Stimulated activated CD8-positive, alpha-beta memory T cell treated with anti-CD3 and anti-CD28 coated beads, Interleukin-4, amount 100 ng/mL, for 4 hours (primary cell): ENCODE data around the gene MLF2.
A peak's percentile ranks its signal among the peaks of the same experiment; 100 is the strongest.

ENCODE experiments used
- DNase-seq, 2 donors: peaks; one replicate each; pipeline ENCODE4 v3.0.0-alpha.2; 2020; ENCODE audit warnings: low read depth in 2 of 2, low spot score in 1 of 2

The MLF2 gene, protein sequence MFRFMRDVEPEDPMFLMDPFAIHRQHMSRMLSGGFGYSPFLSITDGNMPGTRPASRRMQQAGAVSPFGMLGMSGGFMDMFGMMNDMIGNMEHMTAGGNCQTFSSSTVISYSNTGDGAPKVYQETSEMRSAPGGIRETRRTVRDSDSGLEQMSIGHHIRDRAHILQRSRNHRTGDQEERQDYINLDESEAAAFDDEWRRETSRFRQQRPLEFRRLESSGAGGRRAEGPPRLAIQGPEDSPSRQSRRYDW

GRCh38 chr12:6752921-6753771 lies at the start of gene MLF2:
TSS of gene MLF2 (minus strand) at chr12:6753141. CDS start at chr12:6752334, 807 bp downstream.
- DNase-seq: peak; percentile 94 to 95

- no peak for DNase-seq
Observed at GRCh38 chr12:6799147-6799546, 46.2 kb upstream of the MLF2 start.

DNA sequence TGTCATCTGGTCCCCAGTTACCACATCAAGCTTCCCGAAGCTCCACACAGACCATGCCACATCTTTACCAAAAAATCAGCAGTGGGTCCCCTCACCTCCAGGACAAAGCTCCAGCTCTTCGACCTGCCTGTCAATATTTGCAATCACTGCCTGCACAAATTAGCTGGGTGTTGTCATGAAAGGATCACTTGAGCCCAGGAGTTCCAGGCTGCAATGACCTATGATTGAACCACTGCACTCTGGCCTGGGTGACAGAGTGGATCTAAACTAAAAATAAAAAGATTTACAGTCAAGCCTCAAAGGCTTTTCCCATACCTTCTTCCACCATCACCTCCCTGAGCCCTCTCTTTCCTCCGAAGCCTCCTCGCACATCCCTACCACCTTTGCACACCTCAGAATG lies 43.6 kb upstream of the MLF2 start:
- no peak for DNase-seq

- DNase-seq: no peak
Observed at GRCh38 chr12:6795088-6795487, 42.1 kb upstream of the MLF2 start.

DNA sequence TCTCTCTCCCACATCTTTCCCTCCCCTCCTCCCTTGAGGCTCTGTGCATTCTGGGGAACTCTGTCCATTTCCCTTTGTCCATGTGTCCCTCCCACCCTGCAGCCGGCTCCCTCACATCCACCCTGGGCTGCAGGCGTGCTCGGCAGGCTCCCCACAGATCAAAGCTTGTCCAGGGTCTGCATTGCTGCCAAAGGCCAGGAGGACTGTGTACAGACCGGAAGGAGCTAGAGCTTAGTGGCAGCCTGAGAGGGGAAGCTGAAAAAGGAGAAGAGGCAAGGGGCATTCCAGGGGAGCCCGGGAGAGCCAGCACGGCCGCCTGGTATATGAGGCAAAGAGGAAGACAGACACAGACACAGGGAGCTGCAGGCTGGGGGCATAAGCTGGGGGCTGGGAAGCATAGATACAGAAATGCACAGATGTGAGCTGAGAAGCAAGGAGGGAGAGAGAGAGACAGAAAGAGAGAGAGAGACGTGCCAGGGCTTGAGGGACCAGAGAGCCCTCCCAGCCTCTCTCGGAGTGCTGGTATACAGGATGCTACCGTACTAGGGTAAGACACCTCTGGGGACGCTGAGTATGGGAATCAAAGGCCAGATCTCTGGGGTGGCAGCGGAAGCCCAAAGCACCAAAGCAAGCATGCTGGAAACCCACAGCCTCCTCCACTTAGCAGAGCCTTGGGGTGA lies 39.7 kb upstream of the MLF2 start:
- no peak for DNase-seq

DNA sequence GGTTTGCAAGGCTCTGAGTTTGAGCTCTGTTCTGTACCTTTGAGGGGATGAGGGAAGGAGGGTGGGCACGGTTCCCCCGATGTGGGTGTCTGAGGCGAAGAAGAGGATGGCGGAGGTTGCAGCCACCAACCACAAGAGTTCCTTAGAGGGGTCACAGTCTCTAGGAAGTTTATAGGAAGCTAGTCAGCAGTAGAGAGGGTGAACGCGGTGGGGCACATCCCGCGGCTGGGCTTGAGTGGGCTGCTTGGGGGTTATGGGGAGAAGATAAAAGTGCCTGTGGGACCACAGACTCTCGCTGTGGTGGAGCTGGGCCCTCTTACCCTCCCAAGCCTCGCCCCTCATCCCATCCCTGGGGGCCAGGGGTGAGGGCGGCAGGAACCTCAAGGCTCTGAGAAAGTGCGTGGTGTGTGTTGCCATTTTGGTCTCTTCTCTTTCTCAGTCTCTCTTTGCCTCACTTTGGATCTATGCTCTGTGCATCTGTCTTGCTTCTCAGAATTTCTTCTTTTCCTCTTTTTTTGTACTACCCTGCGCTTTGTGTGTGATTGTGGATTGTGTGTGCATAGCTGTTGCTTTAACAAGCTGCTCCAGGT lies 39.1 kb upstream of the MLF2 start:
- DNase-seq: no peak

GRCh38 chr12:6790496-6791150 lies 37.7 kb upstream of the MLF2 start:
- DNase-seq: no peak

DNA sequence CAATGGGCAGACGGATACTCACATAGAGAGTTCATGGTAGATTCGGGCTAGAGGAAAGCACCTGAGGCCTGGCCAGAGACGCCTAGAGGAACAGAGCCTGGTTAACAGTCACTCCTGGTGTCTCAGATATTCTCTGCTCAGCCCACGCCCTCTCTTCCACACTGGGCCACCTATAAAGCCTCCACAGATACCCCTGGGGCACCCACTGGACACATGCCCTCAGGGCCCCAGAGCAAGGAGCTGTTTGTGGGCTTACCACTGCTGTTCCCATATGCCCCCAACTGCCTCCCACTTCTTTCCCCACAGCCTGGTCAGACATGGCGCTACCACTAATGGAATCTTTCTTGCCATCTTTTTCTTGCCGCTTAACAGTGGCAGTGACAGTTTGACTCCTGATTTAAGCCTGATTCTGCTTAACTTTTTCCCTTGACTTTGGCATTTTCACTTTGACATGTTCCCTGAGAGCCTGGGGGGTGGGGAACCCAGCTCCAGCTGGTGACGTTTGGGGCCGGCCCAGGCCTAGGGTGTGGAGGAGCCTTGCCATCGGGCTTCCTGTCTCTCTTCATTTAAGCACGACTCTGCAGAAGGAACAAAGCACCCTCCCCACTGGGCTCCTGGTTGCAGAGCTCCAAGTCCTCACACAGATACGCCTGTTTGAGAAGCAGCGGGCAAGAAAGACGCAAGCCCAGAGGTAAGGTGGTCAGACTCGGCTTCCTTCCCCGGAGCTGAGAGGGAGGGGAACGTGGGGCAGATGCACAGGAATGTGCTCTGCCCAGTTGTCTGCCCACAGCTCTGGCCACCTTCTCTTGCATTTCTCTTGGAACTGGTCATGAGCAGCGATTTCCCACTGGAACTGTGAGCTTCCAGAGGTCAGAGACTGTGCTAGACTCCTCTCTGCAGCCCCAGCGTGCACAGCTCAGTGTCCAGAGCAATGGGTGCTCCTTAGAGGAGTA lies 36.3 kb upstream of the MLF2 start, which contains the start of gene CD4:
Gene CD4 (plus strand): TSS at position 557 of the 953 bp plus-strand sequence. CDS start 10,611 bp downstream, outside the sequence.
- no peak for DNase-seq

DNA sequence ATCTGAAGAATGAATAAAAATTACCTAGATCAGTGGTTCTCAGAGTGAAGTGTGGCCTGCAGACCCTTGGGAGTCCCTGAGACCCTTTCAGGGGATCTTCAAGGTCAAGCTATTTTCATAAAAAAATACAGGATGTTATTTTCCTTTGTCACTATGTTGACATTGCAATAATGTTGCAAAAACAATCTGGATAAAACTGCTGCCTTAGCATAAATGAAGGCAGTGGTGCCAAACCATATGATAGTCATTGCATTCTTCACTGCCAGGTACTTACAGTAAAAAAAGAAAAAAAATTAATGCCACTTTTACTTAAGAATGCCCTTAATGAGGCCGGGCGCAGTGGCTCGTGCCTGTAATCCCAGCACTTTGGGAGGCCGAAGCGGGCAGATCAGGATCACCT lies 34.4 kb upstream of the MLF2 start:
- DNase-seq: no peak

DNA sequence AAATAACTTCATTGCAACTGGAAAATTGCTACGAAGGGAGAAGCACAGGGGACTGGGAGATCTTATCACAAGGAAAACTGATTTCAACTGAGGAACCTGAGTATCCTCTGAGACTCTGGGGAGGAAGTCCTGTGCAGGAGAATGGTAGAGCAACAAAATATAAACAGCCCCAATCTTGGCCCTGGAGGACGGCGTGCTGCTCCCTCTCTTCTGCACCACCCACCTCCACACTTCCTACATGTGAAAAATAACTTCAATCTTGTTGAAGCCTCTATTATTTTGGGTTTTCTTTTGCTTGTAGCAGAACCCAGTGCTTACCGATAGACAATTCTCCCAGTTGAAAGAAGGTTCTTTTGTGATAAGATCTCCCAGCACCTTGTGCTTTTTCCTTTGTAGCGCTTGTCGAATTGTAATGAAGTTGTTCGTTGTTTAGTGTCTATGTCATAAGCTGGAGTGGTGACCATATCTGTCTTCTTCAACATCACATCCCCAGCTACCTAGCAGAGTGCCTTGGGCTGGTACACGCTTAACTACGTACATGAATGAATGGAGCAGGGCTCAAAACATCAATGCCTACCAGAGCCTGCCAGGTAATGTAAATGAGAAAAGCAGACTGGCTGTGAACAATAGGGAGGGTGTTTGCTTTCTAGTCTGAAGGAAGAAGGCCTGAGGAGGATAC lies 33.6 kb upstream of the MLF2 start:
- DNase-seq: no peak

- DNase-seq: no peak
Observed at GRCh38 chr12:6784761-6785160, 31.8 kb upstream of the MLF2 start.

- DNase-seq: no peak
Observed at GRCh38 chr12:6784296-6784695, 31.4 kb upstream of the MLF2 start.

DNA sequence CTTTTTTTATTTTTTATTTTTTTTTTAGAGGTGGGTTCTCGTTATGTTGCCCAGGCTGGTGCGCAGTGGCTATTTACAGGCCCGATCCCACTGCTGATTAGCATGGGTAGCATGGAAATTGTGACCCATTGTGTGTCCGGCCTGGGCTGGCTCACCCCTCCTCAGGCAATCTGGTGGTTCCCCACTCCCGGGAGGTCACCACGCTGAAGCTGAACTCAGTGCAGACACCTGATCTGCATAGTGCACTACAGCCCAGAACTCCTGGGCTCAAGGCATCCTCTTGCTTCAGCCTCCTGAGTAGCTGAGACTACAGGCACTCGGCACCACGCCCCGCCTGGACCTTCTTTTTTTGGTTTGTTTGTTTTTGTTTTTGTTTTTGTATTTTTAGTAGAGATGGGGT lies 30.9 kb upstream of the MLF2 start:
- DNase-seq: no peak

DNA sequence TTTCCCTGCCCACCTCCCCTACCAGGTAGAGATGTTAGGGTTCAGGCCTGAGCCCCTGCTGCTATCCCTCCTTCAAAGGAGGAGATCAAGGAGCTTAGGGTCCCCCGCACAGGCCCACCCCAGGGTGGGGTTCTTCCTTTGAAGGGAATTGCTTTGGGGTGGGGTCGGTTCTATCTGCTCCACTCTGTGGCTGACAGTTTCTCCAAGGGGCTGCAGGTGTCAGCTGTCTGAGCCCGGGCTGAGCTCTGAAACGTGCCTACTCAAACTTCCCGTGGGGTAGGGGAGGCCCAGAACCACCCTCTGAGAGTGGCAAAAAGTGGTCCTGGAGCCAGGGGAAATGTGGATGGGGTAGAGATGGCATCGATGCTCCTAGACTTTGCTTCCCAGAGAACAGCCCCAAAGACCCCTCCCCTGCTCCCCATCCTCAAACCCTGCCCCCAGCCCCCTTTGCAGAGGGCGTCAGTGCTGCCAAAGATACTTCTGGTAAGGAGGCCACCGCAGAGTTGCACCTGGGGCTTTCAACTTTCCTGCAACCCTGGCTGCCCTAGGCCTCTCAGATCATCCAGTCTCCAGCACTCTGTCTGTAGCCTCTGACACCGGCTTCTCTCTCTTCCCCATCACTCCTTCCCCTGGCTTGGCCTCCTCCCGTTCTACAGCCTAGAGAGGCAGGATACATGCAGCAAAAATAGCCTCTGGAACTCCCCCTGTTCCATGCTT lies 30.1 kb upstream of the MLF2 start:
- no peak for DNase-seq

- no peak for DNase-seq
Observed at GRCh38 chr12:6782119-6782518, 29.2 kb upstream of the MLF2 start.

DNA sequence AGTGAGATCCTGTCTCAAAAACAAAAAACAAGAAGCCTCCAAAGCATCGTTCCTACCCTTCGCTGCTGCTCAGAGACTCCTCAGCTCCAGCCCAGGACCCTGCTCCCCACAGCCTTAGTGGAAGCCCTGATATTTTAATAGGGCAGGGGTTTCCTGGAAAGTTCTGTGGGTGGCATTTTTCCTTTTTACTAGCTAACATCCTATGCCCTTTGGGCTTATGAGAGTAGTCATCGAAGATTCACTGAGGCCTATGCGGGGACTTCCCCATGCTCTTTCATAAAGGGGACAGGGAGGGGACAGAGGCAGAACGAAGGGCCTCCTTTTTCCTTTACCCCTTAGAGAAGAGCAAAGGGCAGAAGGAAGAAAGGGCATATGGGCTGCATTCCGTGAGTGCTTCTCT lies 27.6 kb upstream of the MLF2 start:
- no peak for DNase-seq

- no peak for DNase-seq
Observed at GRCh38 chr12:6779708-6780432, 26.9 kb upstream of the MLF2 start.
